ENCODE data around the gene ATP8B4.

Gene ATP8B4

GRCh38 chr15:49881866-49882265, 237.2 kb downstream of the ATP8B4 start:
- no peak for DNase-seq (ENCODE audit: low read depth)
- H3K4me3 ChIP-seq (ENCODE audit: low read length): no peak overlapping the region
- TF ChIP-seq, protein P1, sequence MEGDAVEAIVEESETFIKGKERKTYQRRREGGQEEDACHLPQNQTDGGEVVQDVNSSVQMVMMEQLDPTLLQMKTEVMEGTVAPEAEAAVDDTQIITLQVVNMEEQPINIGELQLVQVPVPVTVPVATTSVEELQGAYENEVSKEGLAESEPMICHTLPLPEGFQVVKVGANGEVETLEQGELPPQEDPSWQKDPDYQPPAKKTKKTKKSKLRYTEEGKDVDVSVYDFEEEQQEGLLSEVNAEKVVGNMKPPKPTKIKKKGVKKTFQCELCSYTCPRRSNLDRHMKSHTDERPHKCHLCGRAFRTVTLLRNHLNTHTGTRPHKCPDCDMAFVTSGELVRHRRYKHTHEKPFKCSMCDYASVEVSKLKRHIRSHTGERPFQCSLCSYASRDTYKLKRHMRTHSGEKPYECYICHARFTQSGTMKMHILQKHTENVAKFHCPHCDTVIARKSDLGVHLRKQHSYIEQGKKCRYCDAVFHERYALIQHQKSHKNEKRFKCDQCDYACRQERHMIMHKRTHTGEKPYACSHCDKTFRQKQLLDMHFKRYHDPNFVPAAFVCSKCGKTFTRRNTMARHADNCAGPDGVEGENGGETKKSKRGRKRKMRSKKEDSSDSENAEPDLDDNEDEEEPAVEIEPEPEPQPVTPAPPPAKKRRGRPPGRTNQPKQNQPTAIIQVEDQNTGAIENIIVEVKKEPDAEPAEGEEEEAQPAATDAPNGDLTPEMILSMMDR (conservative IDR thresholded peaks at IDR 0.05; ENCODE audit: low read length): no peak

DNA sequence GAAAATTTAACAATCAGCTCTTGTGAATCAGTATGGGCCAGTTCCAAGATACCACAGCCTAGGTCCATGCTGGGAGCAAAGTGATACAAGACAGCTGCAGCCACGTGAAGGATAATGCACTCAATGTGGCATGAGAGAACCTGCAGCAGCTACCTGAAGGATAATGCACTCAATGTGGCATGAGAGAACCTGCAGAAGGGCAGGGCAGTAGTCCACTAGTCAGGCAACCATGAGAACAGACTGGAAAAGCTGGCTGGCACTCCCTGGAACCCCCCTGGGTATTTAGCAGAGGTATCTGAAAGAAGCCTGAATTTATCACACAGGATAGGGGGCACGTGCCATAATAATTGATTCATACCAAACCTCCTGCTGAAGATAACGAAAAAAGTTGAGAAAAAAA, 237.6 kb downstream of the ATP8B4 start:
- no peak for DNase-seq (ENCODE audit: low read depth)
- TF ChIP-seq, protein P1 (conservative IDR thresholded peaks at IDR 0.05; ENCODE audit: low read length): no peak
- no peak overlapping the region for H3K4me3 ChIP-seq (ENCODE audit: low read length)

DNA sequence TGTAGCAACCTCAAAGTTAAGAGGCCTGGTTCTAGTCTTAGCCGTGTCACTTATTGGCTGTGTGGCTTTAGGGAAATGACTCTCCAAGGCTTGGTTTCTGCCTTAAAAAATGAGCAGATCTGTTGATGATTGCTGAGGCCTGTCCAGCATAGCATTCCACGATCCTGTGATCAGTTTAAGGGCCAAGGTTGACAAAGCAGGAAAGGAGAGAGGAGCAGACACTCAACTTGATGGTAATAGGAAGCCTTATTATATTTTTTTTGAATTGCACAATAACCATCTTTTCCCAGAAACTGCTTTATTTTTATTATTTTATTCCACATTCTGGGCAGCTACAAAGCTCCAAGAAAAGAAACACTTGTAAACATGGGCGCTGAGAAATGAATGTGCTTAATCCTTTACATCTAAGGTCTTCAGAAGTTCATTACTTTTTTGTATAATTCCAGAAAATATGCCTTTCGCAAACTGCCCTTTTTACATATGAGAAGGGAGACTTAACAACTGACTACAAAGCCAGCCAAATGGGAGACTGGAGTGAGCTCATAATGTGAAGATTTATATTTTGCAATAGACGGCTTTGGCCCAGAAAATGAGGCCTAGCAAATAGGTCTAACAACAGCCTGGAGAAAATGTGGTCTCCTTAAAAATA, 241.0 kb downstream of the ATP8B4 start:
- TF ChIP-seq, protein P1 (conservative IDR thresholded peaks at IDR 0.05; ENCODE audit: low read length): no peak
- no peak overlapping the region for H3K4me3 ChIP-seq (ENCODE audit: low read length)
- DNase-seq (ENCODE audit: low read depth): peak; percentile 98

DNA sequence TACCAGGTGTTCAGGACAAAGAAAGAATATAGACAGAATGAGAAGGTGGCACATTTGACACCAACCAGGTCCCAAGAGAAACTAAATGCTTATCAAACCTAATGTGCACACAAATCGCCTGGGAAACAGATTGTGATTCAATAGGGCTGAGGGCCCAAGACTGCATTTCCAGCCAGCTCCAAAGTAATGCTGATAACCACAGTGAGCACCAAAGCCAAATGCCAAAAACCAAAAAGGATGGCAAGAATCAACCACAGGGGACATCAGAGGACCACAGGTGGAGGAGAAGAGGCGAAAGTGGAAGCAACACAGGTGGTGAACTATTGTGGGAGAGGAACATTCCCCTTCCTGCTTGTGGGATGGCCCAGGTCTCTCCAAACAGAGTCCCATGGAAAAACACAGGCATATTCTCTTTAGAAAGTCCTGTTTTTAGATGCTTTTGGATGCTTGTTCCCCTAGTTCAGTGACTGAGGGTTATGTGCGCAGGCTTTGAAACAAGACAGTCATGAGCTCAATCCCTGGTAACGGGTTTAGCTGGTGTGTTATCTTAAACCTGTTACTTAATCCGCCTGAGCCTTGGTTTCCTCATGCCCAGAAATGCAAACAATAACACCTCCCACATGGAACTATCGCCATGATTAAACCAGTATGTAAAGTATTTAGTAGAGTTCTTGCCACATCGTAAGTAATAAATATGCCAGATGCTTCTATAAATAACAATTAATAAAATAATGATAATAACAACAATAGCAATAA, 241.7 kb downstream of the ATP8B4 start:
- no peak overlapping the region for H3K4me3 ChIP-seq (ENCODE audit: low read length)
- TF ChIP-seq, protein P1 (conservative IDR thresholded peaks at IDR 0.05; ENCODE audit: low read length): no peak; the same call in 1 of the 2 replicates
- DNase-seq (ENCODE audit: low read depth): peak; percentile 95

DNA sequence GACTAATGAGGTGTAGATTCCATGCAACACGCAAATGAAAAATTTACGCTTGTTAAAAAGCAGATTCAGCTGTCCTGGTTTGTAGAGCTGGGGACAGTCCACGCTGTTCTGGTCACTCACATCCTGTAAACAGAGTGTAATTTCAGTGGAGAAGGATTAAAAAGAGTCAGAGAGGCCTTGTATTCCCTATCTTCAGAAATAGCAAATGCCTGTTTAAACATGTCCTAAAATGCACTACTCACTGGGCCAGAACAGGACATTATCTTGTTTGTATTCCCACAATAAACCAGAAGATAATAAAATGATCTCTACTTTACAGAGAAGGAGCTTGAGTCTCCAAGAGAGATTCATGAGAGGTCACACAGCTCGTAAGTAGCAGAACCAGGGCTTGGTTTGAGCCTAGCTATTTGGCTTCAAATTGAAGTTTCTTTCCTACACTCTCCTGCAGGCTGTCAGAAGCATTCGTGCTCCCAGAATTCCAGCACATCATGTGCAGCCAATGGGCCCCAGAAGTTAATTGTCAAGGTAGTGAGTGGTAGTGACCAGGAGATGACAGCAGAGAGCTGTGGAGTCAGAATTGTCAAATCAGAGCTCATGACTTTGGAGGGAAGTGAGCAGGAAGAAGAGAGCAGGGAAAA, 242.5 kb downstream of the ATP8B4 start:
- TF ChIP-seq, protein P1 (conservative IDR thresholded peaks at IDR 0.05; ENCODE audit: low read length): peak; percentile 37
- H3K4me3 ChIP-seq (ENCODE audit: low read length): no peak overlapping the region
- no peak for DNase-seq (ENCODE audit: low read depth)

DNA sequence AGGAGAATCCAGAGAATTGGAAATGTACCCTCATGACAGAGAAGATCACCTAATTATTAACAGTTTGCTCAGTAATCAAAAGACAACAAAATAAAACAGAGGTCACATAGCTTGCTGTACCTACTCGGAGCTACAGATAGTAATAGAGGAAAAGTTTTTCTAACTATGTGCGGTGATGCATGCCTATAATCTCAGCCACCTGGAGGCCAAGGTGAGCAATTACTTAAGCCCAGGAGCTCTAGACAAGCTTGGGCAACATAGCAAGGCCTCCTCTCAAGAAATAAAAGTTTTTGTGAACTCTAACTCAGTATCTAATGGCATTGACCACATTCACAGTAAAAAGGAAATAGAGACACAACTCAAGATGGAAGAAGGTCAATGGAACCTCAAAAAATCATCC, 243.6 kb downstream of the ATP8B4 start:
- TF ChIP-seq, protein P1 (conservative IDR thresholded peaks at IDR 0.05; ENCODE audit: low read length): no peak
- H3K4me3 ChIP-seq (ENCODE audit: low read length): no peak overlapping the region
- DNase-seq (ENCODE audit: low read depth): no peak

All from AG10803 (cell line).